SK-N-SH (cell line): Measurements from ENCODE around the gene LIN52. TPM values are rescaled to one million over a fixed set of nuclear protein-coding genes. Genes with fewer than 3 reads are reported as not detected.

Source experiments
- CTCF ChIA-PET: fragments of 300-600, 350-600 bp; formaldehyde crosslinking; extraction: SDS; loops from one replicate; lab custom pipeline; 2021; lab: Yijun Ruan, JAX
- POLR2A ChIA-PET: fragments of 350-600 bp; sonication (Branson Sonifier 250); formaldehyde crosslinking; extraction: SDS; loops from one replicate; lab custom pipeline; 2020; ENCODE audit warnings: antibody characterized with exemption, inconsistent platforms; lab: Yijun Ruan, JAX
- DNase-seq: peaks from one replicate; pipeline ENCODE4 v3.0.0; 2012
- H2AFZ ChIP-seq: fragments of 200-600 bp; sonication (generic); 2 replicates; pipeline ENCODE4 v1.8.1; 2016; ENCODE audit warnings: antibody characterized with exemption, mild to moderate bottlenecking, low read depth
- H3F3A ChIP-seq: fragments of 200-600 bp; sonication (generic); replicated peaks from 2 replicates; pipeline ENCODE3; 2016; ENCODE audit warnings: antibody characterized with exemption, mild to moderate bottlenecking; ENCODE audit not compliant: insufficient read depth
- H3K27ac ChIP-seq, 2 experiments: fragments of 200-500 bp in 1 of 2; fragments of 200-600 bp in 1 of 2; sonication (Bioruptor generic) in 1 of 2; sonication (generic), shearing (Covaris generic) in 1 of 2; 2 replicates each; pipeline versions ENCODE4 v1.5.1 to v1.6.1; 2014 to 2016; ENCODE audit warnings: low read depth in 2 of 2, inconsistent platforms in 1 of 2, low read length in 1 of 2, mild to moderate bottlenecking in 1 of 2, mixed read lengths in 1 of 2
- H3K27me3 ChIP-seq: fragments of 200-600 bp; sonication (generic), shearing (Covaris generic); 2 replicates; pipeline ENCODE4 v1.6.1; 2016; ENCODE audit warnings: mixed run types; ENCODE audit not compliant: insufficient read depth
- H3K36me3 ChIP-seq, 2 experiments: fragments of 200-500 bp in 1 of 2; fragments of 200-600 bp in 1 of 2; sonication (Bioruptor generic) in 1 of 2; sonication (generic) in 1 of 2; replicated peaks in 1 of 2; 2 replicates each; pipeline versions ENCODE3 to v1.5.1; 2014 to 2016; ENCODE audit warnings: low read length in 1 of 2, mild to moderate bottlenecking in 1 of 2; ENCODE audit not compliant: insufficient read depth in 2 of 2, control insufficient read depth in 1 of 2
- H3K4me1 ChIP-seq, 2 experiments: fragments of 200-500 bp in 1 of 2; fragments of 200-600 bp in 1 of 2; sonication (Bioruptor generic) in 1 of 2; sonication (generic), shearing (Covaris generic) in 1 of 2; 2 replicates each; pipeline versions ENCODE4 v1.5.1 to v1.6.1; 2014 to 2016; ENCODE audit warnings: low read depth in 1 of 2, low read length in 1 of 2, mixed run types in 1 of 2; ENCODE audit not compliant: insufficient read depth in 2 of 2, control insufficient read depth in 1 of 2
- H3K4me2 ChIP-seq: fragments of 200-600 bp; sonication (generic), shearing (Covaris generic); 2 replicates; pipeline ENCODE4 v1.6.1; 2017; ENCODE audit warnings: mixed run types
- H3K4me3 ChIP-seq, 2 experiments: fragments of 200-500 bp in 1 of 2; fragments of 200-600 bp in 1 of 2; sonication (Bioruptor generic) in 1 of 2; sonication (generic), shearing (Covaris generic) in 1 of 2; 2 replicates each; pipeline versions ENCODE4 v1.5.1 to v1.8.1; 2014 to 2016; ENCODE audit warnings: low read depth in 2 of 2, inconsistent platforms in 1 of 2, low read length in 1 of 2, mild to moderate bottlenecking in 1 of 2, mixed read lengths in 1 of 2, moderate library complexity in 1 of 2
- H3K79me2 ChIP-seq: fragments of 200-600 bp; sonication (generic); 2 replicates; pipeline ENCODE4 v1.8.1; 2017; ENCODE audit warnings: mild to moderate bottlenecking; ENCODE audit not compliant: insufficient read depth
- H3K9ac ChIP-seq: fragments of 200-600 bp; sonication (generic); 2 replicates; pipeline ENCODE4 v1.6.1; 2017; ENCODE audit warnings: mixed run types
- H3K9me2 ChIP-seq: fragments of 200-600 bp; sonication (generic); 2 replicates; pipeline ENCODE4 v1.6.1; 2017; ENCODE audit warnings: mixed run types
- H3K9me3 ChIP-seq: fragments of 200-600 bp; sonication (generic); 2 replicates; pipeline ENCODE4 v1.6.1; 2017; ENCODE audit warnings: mixed run types, mild to moderate bottlenecking, moderate library complexity
- H4K20me1 ChIP-seq: fragments of 200-600 bp; sonication (generic); 2 replicates; pipeline ENCODE4 v1.6.1; 2017; ENCODE audit warnings: mild to moderate bottlenecking, mixed run types; ENCODE audit not compliant: insufficient read depth
- CTCF ChIP-seq: fragments of 200-600 bp; sonication (generic); IDR thresholded peaks from 2 replicates; pipeline ENCODE4 v1.6.1; 2017; ENCODE audit warnings: antibody characterized with exemption, mild to moderate bottlenecking, moderate library complexity
- ELF1 ChIP-seq: IDR thresholded peaks from 2 replicates; pipeline ENCODE4 v1.4.0; 2012
- EZH2phosphoT487 ChIP-seq: fragments of 200-600 bp; sonication (generic); IDR thresholded peaks from 2 replicates; pipeline ENCODE4 v1.6.1; 2017; ENCODE audit warnings: low read depth, mixed run types, mild to moderate bottlenecking, antibody characterized with exemption, moderate library complexity, borderline replicate concordance
- FOXJ3 ChIP-seq: sonication (generic); formaldehyde crosslinking; IDR thresholded peaks from 2 replicates; pipeline ENCODE4 v1.5.1; 2020; ENCODE audit warnings: mild to moderate bottlenecking, missing genetic modification reagents
- GABPA ChIP-seq: IDR thresholded peaks from 2 replicates; pipeline ENCODE4 v1.4.0; 2012; ENCODE audit warnings: low read depth, mild to moderate bottlenecking
- GATA2 ChIP-seq: sonication (generic); formaldehyde crosslinking; IDR thresholded peaks from 2 replicates; pipeline ENCODE4 v1.5.0; 2020; ENCODE audit warnings: mild to moderate bottlenecking, missing genetic modification reagents
- IRF3 ChIP-seq: fragments of 150-350 bp; IDR thresholded peaks from 2 replicates; pipeline ENCODE4 v1.6.1; 2016; ENCODE audit warnings: mild to moderate bottlenecking, low read depth, low read length
- JUND ChIP-seq: IDR thresholded peaks from 2 replicates; pipeline ENCODE4 v1.4.0; 2012
- MAX ChIP-seq: IDR thresholded peaks from 2 replicates; pipeline ENCODE4 v1.4.0; 2012; ENCODE audit warnings: low read depth
- MEF2A ChIP-seq: IDR thresholded peaks from 2 replicates; pipeline ENCODE4 v1.4.0; 2012; ENCODE audit warnings: low read depth, borderline replicate concordance
- NFIC ChIP-seq: IDR thresholded peaks from 2 replicates; pipeline ENCODE4 v1.4.0; 2012; ENCODE audit warnings: borderline replicate concordance
- POLR2AphosphoS5 ChIP-seq: IDR thresholded peaks from 2 replicates; pipeline ENCODE4 v1.6.1; 2012; ENCODE audit warnings: low read depth, low read length
- RAD21 ChIP-seq: IDR thresholded peaks from 2 replicates; pipeline ENCODE4 v1.6.1; 2012; ENCODE audit warnings: mild to moderate bottlenecking, low read length
- RCOR1 ChIP-seq: fragments of 150-350 bp; IDR thresholded peaks from 2 replicates; pipeline ENCODE4 v1.6.1; 2017; ENCODE audit warnings: antibody characterized with exemption, low read length
- RFX5 ChIP-seq: IDR thresholded peaks from 2 replicates; pipeline ENCODE4 v1.6.1; 2012; ENCODE audit warnings: mild to moderate bottlenecking, improper control_type of control experiment, low read length
- RXRA ChIP-seq: IDR thresholded peaks from 2 replicates; pipeline ENCODE4 v1.4.0; 2012; ENCODE audit warnings: low read depth, mild to moderate bottlenecking, borderline replicate concordance
- SMC3 ChIP-seq: IDR thresholded peaks from 2 replicates; pipeline ENCODE4 v1.6.1; 2012; ENCODE audit warnings: low read depth, low read length, improper control_type of control experiment
- TAF1 ChIP-seq: IDR thresholded peaks from 2 replicates; pipeline ENCODE4 v1.6.1; 2012; ENCODE audit warnings: low read depth, mild to moderate bottlenecking, low read length, moderate library complexity, borderline replicate concordance
- TCF12 ChIP-seq: IDR thresholded peaks from 2 replicates; pipeline ENCODE4 v1.4.0; 2012
- USF2 ChIP-seq: fragments of 150-350 bp; IDR thresholded peaks from 2 replicates; pipeline ENCODE4 v1.6.1; 2017; ENCODE audit warnings: antibody characterized with exemption, low read length, low read depth, borderline replicate concordance
- YY1 ChIP-seq: IDR thresholded peaks from 2 replicates; pipeline ENCODE4 v1.4.0; 2012; ENCODE audit warnings: low read depth, mild to moderate bottlenecking
- ZBTB33 ChIP-seq: IDR thresholded peaks from 2 replicates; pipeline ENCODE4 v1.4.0; 2012; ENCODE audit warnings: low read depth, borderline replicate concordance
- WGBS: methylation state at CpG from one replicate; pipeline ENCODE4 v1.1.6; 2017; ENCODE audit warnings: low lambda C conversion rate; 5-methylcytosine and 5-hydroxymethylcytosine counted together
- polyA plus RNA-seq, 3 experiments: library from polyadenylated mRNA; depleted of rRNA; stranded (reverse); fragments of >200 nt; gene quantifications; 2 replicates each; pipeline ENCODE4 v1.2.3, GENCODE V29; 2012

The LIN52 gene
- polyA plus RNA-seq, 1 of the 3 experiments (the other 2 are of a cell fraction) = 4.9 TPM

GRCh38 chr14:74237441-74237840, 152.7 kb downstream of the LIN52 start (continued):
- no peak for TF ChIP-seq ZBTB33
- no peak for TF ChIP-seq TCF12
- TF ChIP-seq POLR2AphosphoS5 = no peak
- no peak for TF ChIP-seq MAX
- no peak for TF ChIP-seq RFX5
- TF ChIP-seq FOXJ3 (CRISPR knock-in tag) = no peak
- no peak for TF ChIP-seq USF2
- TF ChIP-seq CTCF = no peak
- TF ChIP-seq RXRA = no peak
- TF ChIP-seq, all 33 proteins: peak for 0

- H3K4me1 ChIP-seq = no peaks in the 10 kb centered on the region; a peak in 1 of 4 replicates
- no peak for DNase-seq
- H3K36me3 ChIP-seq = no peaks in the 10 kb centered on the region
- no peaks in the 10 kb centered on the region for H3K79me2 ChIP-seq
- H3K4me3 ChIP-seq = no peak within 1 kb of the TSS
- H4K20me1 ChIP-seq = peaks cover 18% of the 10 kb centered on the region
- POLR2A ChIA-PET = interaction anchor here (0.7 kb wide), 1 partner anchor 154 kb away, joined by 3 read pairs; the partner anchor contains the start of gene LIN52
- no peak within 1 kb of the TSS for H3K9ac ChIP-seq
- H3F3A ChIP-seq = no peaks in the 10 kb centered on the region
- H3K4me2 ChIP-seq = no peak within 1 kb of the TSS
- H2AFZ ChIP-seq = no peak within 1 kb of the TSS
- H3K27me3 ChIP-seq = peaks cover 83% of the 10 kb centered on the region
- CTCF ChIA-PET = interaction anchor here (0.9 to 6.2 kb wide), 7 partner anchors 9 to 98 kb away, joined by 3 to 30 read pairs (median 5); no protein-coding TSS in a partner anchor
- TF ChIP-seq MAX (no peak), TCF12 (no peak), GATA2 (CRISPR knock-in tag) (no peak), MEF2A (no peak), EZH2phosphoT487 (no peak), RFX5 (no peak), RAD21 (no peak), POLR2AphosphoS5 (no peak), IRF3 (no peak), RCOR1 (no peak), GABPA (no peak), JUND (no peak), SMC3 (no peak), YY1 (no peak), TAF1 (no peak), ELF1 (no peak), FOXJ3 (CRISPR knock-in tag) (no peak), NFIC (no peak)
- H3K9me3 ChIP-seq = no peaks in the 10 kb centered on the region
- 28% methylated on average over 13 of the region's 40 CpGs for WGBS
- H3K27ac ChIP-seq = no peak within 1 kb of the TSS
- no peaks in the 10 kb centered on the region for H3K9me2 ChIP-seq
Measured at GRCh38 chr14:74238974-74239847, 154.5 kb downstream of the LIN52 start, which contains the start of gene VSX2. Gene VSX2 (plus strand): TSS chr14:74239449. CDS start chr14:74239562, 113 bp downstream.
